AG04449 (cell line): Measurements from ENCODE around the gene ARID1B.

Experiments
- CTCF ChIA-PET: fragments of 350-600 bp; formaldehyde crosslinking; extraction: SDS; loops from one replicate; lab custom pipeline; 2021; ENCODE audit warnings: antibody characterized with exemption; lab: Yijun Ruan, JAX
- POLR2A ChIA-PET: fragments of 400-600, 350-600 bp; formaldehyde crosslinking; extraction: SDS; loops from one replicate; lab custom pipeline; 2020; ENCODE audit warnings: antibody characterized with exemption, inconsistent platforms; lab: Yijun Ruan, JAX
- DNase-seq: peaks from one replicate; pipeline ENCODE4 v3.0.0-alpha.2; 2010; ENCODE audit warnings: low read depth, low spot score
- H3K4me3 ChIP-seq: 2 replicates; pipeline ENCODE4 v1.5.1; 2011; ENCODE audit warnings: low read depth, mild to moderate bottlenecking, control low read depth, low read length
- CTCF ChIP-seq: IDR thresholded peaks from one replicate; pipeline ENCODE4 v1.5.1; 2011; ENCODE audit warnings: mild to moderate bottlenecking, moderate library complexity, low read length, control low read depth, inconsistent platforms; ENCODE audit not compliant: insufficient read depth; ENCODE audit errors: missing control alignments

Gene ARID1B

DNA sequence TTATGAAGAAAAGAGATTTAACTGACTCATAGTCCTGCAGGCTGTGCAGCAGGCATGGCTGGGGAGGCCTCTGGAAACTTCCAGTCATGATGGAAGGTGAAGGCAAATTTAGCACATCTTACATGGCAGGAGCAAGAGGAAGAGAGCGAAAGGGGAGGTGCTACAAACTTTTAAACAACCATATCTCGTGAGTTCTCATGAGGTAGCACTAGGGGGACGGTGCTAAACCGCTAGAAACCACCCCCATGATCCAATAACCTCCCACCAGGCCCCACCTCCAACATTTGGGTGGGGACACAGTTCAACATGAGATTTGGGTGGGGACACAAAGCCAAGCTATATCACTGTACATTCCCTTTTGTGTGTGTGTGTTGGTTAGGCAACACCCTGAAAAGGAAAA is 336.2 kb downstream of the ARID1B start:
- POLR2A ChIA-PET = no interaction called here
- CTCF ChIA-PET = interaction anchor here (1.2 kb wide), 1 partner anchor 68 kb away, joined by 3 read pairs; no protein-coding TSS in a partner anchor
- H3K4me3 ChIP-seq = no peak overlapping the region
- no peak for TF ChIP-seq CTCF
- no peak for DNase-seq

- DNase-seq = no peak
- H3K4me3 ChIP-seq = no peak overlapping the region
- no peak for TF ChIP-seq CTCF
- POLR2A ChIA-PET = no interaction called here
- CTCF ChIA-PET = interaction anchor here (1.2 kb wide), 1 partner anchor 28 kb away, joined by 3 read pairs; no protein-coding TSS in a partner anchor
These were observed 339.2 kb downstream of the ARID1B start for GRCh38 chr6:157116426-157116825.

DNA sequence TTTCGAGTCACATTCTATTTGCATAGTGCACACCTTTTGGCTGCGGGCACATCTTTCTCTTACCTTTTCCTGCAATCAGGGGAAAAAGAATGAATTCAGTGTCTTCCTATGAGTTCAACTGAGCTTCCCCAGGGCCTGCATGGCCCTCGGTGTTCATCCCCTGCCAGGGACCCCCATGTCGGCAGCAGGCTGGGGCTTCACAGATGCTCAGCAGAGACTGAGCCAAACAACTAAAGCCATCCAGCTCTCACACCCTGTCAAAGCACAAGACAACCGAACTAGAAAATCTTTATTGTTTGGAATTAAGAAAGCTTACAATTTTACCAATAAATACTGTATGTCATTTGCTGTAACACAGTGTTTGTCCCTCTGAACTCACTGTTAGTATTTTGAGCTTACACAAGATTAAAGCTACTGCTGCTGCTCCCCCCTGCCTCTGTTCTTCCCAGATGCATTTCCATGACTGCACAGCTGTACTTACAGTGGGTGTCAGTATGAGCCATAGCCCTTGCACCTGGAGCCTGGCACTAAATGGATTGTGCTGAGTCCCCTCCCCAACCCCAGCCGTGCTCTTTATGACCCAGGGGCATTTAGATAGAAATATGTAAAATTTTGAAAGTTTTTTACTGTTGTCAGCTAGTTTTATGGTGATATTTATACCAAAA is 340.4 kb downstream of the ARID1B start:
- POLR2A ChIA-PET = no interaction called here
- DNase-seq = no peak
- H3K4me3 ChIP-seq = no peak overlapping the region
- CTCF ChIA-PET = interaction anchor here (1.2 to 1.5 kb wide), 4 partner anchors 10 to 83 kb away, joined by 3 to 8 read pairs (median 4); no protein-coding TSS in a partner anchor
- no peak for TF ChIP-seq CTCF

DNA sequence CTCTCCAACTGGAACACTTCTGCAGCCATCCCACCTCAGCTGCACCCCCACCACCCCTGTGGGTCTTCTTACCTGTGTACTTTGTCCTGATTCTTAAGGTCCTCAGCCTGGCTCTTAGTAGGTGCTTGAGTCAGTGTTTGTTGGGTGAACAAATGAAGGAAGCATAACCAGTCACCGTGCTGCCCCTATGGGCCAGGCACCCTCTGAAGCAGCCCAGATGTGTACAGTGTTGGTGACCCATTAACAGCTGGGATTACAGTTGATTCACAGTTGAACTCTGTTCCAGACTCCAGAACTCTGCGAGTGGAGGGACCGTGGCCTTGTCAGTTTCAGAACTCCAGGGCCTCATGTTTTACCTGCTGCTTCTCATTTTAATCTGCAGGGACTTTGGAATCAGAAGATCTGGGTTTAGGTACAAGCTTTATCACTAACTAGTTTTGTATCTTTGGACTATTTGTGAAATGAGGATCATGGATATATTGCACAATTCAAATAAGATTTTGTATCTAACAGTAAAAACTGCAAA is 342.4 kb downstream of the ARID1B start:
- CTCF ChIA-PET = no interaction called here
- TF ChIP-seq CTCF = no peak
- DNase-seq = no peak
- POLR2A ChIA-PET = no interaction called here
- no peak overlapping the region for H3K4me3 ChIP-seq

GRCh38 chr6:157120534-157121232 is 343.5 kb downstream of the ARID1B start:
- CTCF ChIA-PET = no interaction called here
- no peak for TF ChIP-seq CTCF
- POLR2A ChIA-PET = no interaction called here
- H3K4me3 ChIP-seq = no peak overlapping the region
- no peak for DNase-seq

- ChIA-PET CTCF (no interaction called here), POLR2A (no interaction called here)
- no peak overlapping the region for H3K4me3 ChIP-seq
- DNase-seq = no peak
- no peak for TF ChIP-seq CTCF
These were observed 344.7 kb downstream of the ARID1B start for GRCh38 chr6:157121897-157122296.
